Endothelial cell (in vitro differentiated cells): ENCODE measurements around the gene CNKSR3. TPM values are rescaled to one million over a fixed set of nuclear protein-coding genes. Genes with fewer than 3 reads are reported as not detected.

Experiments used
- DNase-seq: peaks from one replicate; pipeline ENCODE4 v3.0.0; 2021; ENCODE audit warnings: low spot score
- H3K27ac Mint-ChIP-seq: one replicate; pipeline ENCODE4 v1.8.0; 2021; ENCODE audit warnings: mixed read lengths, inconsistent platforms; ENCODE audit not compliant: unreplicated experiment
- H3K27me3 Mint-ChIP-seq: one replicate; pipeline ENCODE4 v1.8.0; 2021; ENCODE audit warnings: mild to moderate bottlenecking, moderate library complexity, mixed read lengths, inconsistent platforms; ENCODE audit not compliant: unreplicated experiment
- H3K36me3 Mint-ChIP-seq: one replicate; pipeline ENCODE4 v1.8.0; 2021; ENCODE audit warnings: mild to moderate bottlenecking, low read depth, mixed read lengths, inconsistent platforms; ENCODE audit not compliant: unreplicated experiment
- H3K4me1 Mint-ChIP-seq: one replicate; pipeline ENCODE4 v1.8.0; 2021; ENCODE audit warnings: mild to moderate bottlenecking, mixed read lengths, inconsistent platforms; ENCODE audit not compliant: unreplicated experiment
- H3K4me3 Mint-ChIP-seq: one replicate; pipeline ENCODE4 v1.8.0; 2021; ENCODE audit warnings: mild to moderate bottlenecking, mixed read lengths, inconsistent platforms; ENCODE audit not compliant: unreplicated experiment
- H3K9me3 Mint-ChIP-seq: one replicate; pipeline ENCODE4 v1.8.0; 2021; ENCODE audit warnings: mixed read lengths, inconsistent platforms; ENCODE audit not compliant: unreplicated experiment
- total RNA-seq: library from RNA; stranded (reverse); fragmentation: NEBNext Ultra II Directional; extraction: Animal tissue kit (Norgen Biotek cat#: 25700); gene quantifications from one replicate; pipeline ENCODE4 v1.2.1, GENCODE V29; 2021; ENCODE audit not compliant: unreplicated experiment
- TF ChIP-seq, protein P1 (sequence below): fragments of 200-600 bp; sonication (generic); IDR thresholded peaks from one replicate; pipeline ENCODE4 v1.5.0; 2021; ENCODE audit warnings: antibody characterized with exemption; ENCODE audit not compliant: unreplicated experiment

The CNKSR3 gene
- total RNA-seq, 1 donor from 2014 or later, result 9.7 TPM

GRCh38 chr6:154343473-154344308, 166.8 kb downstream of the CNKSR3 start:
- H3K9me3 Mint-ChIP-seq, result no peaks in the 10 kb centered on the region
- peak overlapping the region; percentile 1 for H3K4me3 Mint-ChIP-seq
- no peaks in the 10 kb centered on the region for H3K36me3 Mint-ChIP-seq
- peaks cover 28% of the 10 kb centered on the region for H3K4me1 Mint-ChIP-seq
- no peaks in the 10 kb centered on the region for H3K27me3 Mint-ChIP-seq
- H3K27ac Mint-ChIP-seq, result peak overlapping the region; percentile 19
- TF ChIP-seq, protein P1, sequence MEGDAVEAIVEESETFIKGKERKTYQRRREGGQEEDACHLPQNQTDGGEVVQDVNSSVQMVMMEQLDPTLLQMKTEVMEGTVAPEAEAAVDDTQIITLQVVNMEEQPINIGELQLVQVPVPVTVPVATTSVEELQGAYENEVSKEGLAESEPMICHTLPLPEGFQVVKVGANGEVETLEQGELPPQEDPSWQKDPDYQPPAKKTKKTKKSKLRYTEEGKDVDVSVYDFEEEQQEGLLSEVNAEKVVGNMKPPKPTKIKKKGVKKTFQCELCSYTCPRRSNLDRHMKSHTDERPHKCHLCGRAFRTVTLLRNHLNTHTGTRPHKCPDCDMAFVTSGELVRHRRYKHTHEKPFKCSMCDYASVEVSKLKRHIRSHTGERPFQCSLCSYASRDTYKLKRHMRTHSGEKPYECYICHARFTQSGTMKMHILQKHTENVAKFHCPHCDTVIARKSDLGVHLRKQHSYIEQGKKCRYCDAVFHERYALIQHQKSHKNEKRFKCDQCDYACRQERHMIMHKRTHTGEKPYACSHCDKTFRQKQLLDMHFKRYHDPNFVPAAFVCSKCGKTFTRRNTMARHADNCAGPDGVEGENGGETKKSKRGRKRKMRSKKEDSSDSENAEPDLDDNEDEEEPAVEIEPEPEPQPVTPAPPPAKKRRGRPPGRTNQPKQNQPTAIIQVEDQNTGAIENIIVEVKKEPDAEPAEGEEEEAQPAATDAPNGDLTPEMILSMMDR, result no peak
- DNase-seq, result no peak

DNA sequence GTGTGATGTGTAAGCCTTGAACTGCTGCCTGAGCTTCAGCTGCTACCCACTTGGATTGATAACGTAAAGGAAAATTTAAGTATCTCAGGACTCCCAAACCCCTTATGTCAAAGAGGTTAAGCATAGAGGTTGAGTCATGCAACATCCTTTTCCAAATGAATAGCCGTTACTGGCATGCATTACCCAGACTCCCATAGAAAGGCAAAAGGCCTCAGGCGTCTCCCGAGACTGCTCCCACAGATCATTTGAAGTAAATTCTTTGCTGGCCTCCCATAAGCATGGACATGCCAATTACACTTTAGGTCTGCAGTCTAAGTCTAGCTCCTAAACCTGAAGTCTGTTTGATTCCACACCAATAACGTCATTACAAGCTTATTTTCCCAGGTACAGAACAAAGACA, 168.6 kb downstream of the CNKSR3 start:
- no peaks in the 10 kb centered on the region for H3K36me3 Mint-ChIP-seq
- H3K27me3 Mint-ChIP-seq, result no peaks in the 10 kb centered on the region
- peaks cover 28% of the 10 kb centered on the region for H3K4me1 Mint-ChIP-seq
- no peak overlapping the region for H3K27ac Mint-ChIP-seq
- H3K4me3 Mint-ChIP-seq, result no peak overlapping the region
- DNase-seq, result no peak
- TF ChIP-seq, protein P1, result no peak
- H3K9me3 Mint-ChIP-seq, result no peaks in the 10 kb centered on the region

DNA sequence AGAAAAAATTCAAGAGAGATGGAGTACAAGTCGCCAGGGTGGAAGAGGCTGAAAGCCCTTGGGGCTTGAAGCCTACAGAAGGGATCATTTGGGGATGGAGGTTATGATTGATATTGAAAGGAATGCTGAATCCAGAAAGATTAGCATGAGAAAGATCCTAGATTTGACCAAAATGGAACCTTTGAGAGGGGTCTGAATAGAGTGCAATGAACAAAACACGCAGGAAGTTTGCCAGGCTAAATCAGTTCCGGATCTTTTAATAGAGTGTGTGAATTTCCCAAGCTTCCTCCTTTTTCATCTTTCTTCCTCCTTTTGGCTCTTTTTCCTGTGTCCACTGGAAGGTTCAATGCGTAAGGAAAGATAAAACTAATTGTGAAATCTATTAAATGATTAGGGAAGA, 169.1 kb downstream of the CNKSR3 start:
- peaks cover 28% of the 10 kb centered on the region for H3K4me1 Mint-ChIP-seq
- no peak overlapping the region for H3K4me3 Mint-ChIP-seq
- H3K27ac Mint-ChIP-seq, result peak overlapping the region; percentile 42
- no peaks in the 10 kb centered on the region for H3K36me3 Mint-ChIP-seq
- no peak for DNase-seq
- no peaks in the 10 kb centered on the region for H3K9me3 Mint-ChIP-seq
- TF ChIP-seq, protein P1, result no peak
- no peaks in the 10 kb centered on the region for H3K27me3 Mint-ChIP-seq

Other genes with a start within 250 kb of the CNKSR3 start
- gene IPCEF1, start 153.9 kb downstream of the CNKSR3 start, total RNA-seq, result 18.8 TPM
- 51.4 TPM for gene SCAF8, start 222.7 kb upstream of the CNKSR3 start, total RNA-seq